ELF-1 (cell line): ENCODE results near the gene OLFM1.
"Not testable (repeated sequence)": the region's sequence is repeated elsewhere in the genome, so short reads cannot be mapped to it uniquely, and the experiment has no call there.

Experiments used
- DNase-seq: peaks from one replicate; pipeline ENCODE4 v3.0.0-alpha.2; 2016; ENCODE audit warnings: low read depth, low spot score

OLFM1 gene

GRCh38 chr9:135105938-135106491 is 18.5 kb downstream of the OLFM1 start:
- DNase-seq = no peak

GRCh38 chr9:135106551-135107270 is 19.2 kb downstream of the OLFM1 start:
- no peak for DNase-seq

GRCh38 chr9:135107581-135108235 is 20.2 kb downstream of the OLFM1 start:
- DNase-seq = peak; percentile 56

- DNase-seq = no peak
Observed at GRCh38 chr9:135108831-135109510, 21.5 kb downstream of the OLFM1 start.

- no peak for DNase-seq
Observed at GRCh38 chr9:135109650-135110049, 22.2 kb downstream of the OLFM1 start.

GRCh38 chr9:135110416-135110815 is 22.9 kb downstream of the OLFM1 start:
- DNase-seq = no peak

GRCh38 chr9:135111600-135111999 is 24.1 kb downstream of the OLFM1 start:
- not testable (repeated sequence) for DNase-seq

GRCh38 chr9:135116371-135116770 is 28.9 kb downstream of the OLFM1 start:
- no peak for DNase-seq

GRCh38 chr9:135116881-135117280 is 29.4 kb downstream of the OLFM1 start:
- DNase-seq = no peak

GRCh38 chr9:135117281-135117680 is 29.8 kb downstream of the OLFM1 start:
- peak; percentile 87 for DNase-seq

GRCh38 chr9:135119496-135120064 is 32.1 kb downstream of the OLFM1 start:
- no peak for DNase-seq

GRCh38 chr9:135120249-135120648 is 32.8 kb downstream of the OLFM1 start:
- no peak for DNase-seq

- DNase-seq = no peak
Observed at GRCh38 chr9:135122316-135122715, 34.8 kb downstream of the OLFM1 start.

GRCh38 chr9:135123126-135123772 is 35.8 kb downstream of the OLFM1 start:
- no peak for DNase-seq

- no peak for DNase-seq
Observed at GRCh38 chr9:135123773-135124134, 36.3 kb downstream of the OLFM1 start.

- DNase-seq = no peak
Observed at GRCh38 chr9:135126451-135127187, 39.2 kb downstream of the OLFM1 start.

- DNase-seq = peak; percentile 95
Observed at GRCh38 chr9:135127718-135128670, 40.5 kb downstream of the OLFM1 start.

- no peak for DNase-seq
Observed at GRCh38 chr9:135129137-135129695, 41.7 kb downstream of the OLFM1 start.

GRCh38 chr9:135130207-135130976 is 42.9 kb downstream of the OLFM1 start:
- DNase-seq = no peak
